Measurements from ENCODE around the gene SAPCD1. TPM values are rescaled to one million over a fixed set of nuclear protein-coding genes. Genes with fewer than 3 reads are reported as not detected.
A peak's percentile ranks its signal among the peaks of the same experiment; 100 is the strongest.

The SAPCD1 gene
- total RNA-seq, 1 experiment from 2014 or later = 13.7 TPM

GRCh38 chr6:31729979-31730630, 32.4 kb upstream of the SAPCD1 start (continued):
- TF ChIP-seq CREB1 (CRISPR knock-in tag; IDR thresholded peaks at IDR 0.05) = no peak

- peaks cover 21% of the 10 kb centered on the region for H3K4me1 Mint-ChIP-seq
- TF ChIP-seq, protein P1, sequence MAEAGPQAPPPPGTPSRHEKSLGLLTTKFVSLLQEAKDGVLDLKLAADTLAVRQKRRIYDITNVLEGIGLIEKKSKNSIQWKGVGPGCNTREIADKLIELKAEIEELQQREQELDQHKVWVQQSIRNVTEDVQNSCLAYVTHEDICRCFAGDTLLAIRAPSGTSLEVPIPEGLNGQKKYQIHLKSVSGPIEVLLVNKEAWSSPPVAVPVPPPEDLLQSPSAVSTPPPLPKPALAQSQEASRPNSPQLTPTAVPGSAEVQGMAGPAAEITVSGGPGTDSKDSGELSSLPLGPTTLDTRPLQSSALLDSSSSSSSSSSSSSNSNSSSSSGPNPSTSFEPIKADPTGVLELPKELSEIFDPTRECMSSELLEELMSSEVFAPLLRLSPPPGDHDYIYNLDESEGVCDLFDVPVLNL (CRISPR knock-in tag; IDR thresholded peaks at IDR 0.05; ENCODE audit: borderline replicate concordance, low read depth) = no peak
- TF ChIP-seq E2F5 (CRISPR knock-in tag; IDR thresholded peaks at IDR 0.05) (no peak), NFYB (CRISPR knock-in tag; conservative IDR thresholded peaks at IDR 0.05; ENCODE audit: low read depth) (no peak), IRF1 (CRISPR knock-in tag; IDR thresholded peaks at IDR 0.05) (no peak), FOXP1 (CRISPR knock-in tag; IDR thresholded peaks at IDR 0.05; ENCODE audit: borderline replicate concordance) (no peak), PRDM15 (CRISPR knock-in tag; IDR thresholded peaks at IDR 0.05) (no peak), ELF4 (CRISPR knock-in tag; IDR thresholded peaks at IDR 0.05; ENCODE audit: low read depth) (no peak), TEAD1 (CRISPR knock-in tag; IDR thresholded peaks at IDR 0.05) (no peak), MAX (CRISPR knock-in tag; IDR thresholded peaks at IDR 0.05) (no peak)
- TF ChIP-seq, protein P2, sequence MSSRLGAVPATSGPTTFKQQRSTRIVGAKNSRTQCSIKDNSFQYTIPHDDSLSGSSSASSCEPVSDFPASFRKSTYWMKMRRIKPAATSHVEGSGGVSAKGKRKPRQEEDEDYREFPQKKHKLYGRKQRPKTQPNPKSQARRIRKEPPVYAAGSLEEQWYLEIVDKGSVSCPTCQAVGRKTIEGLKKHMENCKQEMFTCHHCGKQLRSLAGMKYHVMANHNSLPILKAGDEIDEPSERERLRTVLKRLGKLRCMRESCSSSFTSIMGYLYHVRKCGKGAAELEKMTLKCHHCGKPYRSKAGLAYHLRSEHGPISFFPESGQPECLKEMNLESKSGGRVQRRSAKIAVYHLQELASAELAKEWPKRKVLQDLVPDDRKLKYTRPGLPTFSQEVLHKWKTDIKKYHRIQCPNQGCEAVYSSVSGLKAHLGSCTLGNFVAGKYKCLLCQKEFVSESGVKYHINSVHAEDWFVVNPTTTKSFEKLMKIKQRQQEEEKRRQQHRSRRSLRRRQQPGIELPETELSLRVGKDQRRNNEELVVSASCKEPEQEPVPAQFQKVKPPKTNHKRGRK (CRISPR knock-in tag; IDR thresholded peaks at IDR 0.05; ENCODE audit: borderline replicate concordance) = no peak
- H3K27ac Mint-ChIP-seq = peak overlapping the region; percentile 98
- peak overlapping the region; percentile 93 for H3K4me3 Mint-ChIP-seq
- no peak for ATAC-seq
- H3K27me3 Mint-ChIP-seq (ENCODE audit: low read depth) = no peaks in the 10 kb centered on the region
- ChIA-PET POLR2A (interaction anchor here (1.0 to 3.6 kb wide), 8 partner anchors 9 to 189 kb away, joined by 4 to 32 read pairs (median 6); partner anchors contain the start of genes DDX39B, HSPA1B, LSM2 and MSH5), CTCF (interaction anchor here (0.6 to 4.0 kb wide), 21 partner anchors 8 to 317 kb away, joined by 3 to 66 read pairs (median 6); partner anchors contain the start of genes ABHD16A, BAG6, C6orf47 and GPANK1)
- H3K9me3 Mint-ChIP-seq = no peaks in the 10 kb centered on the region
- peaks cover 37% of the 10 kb centered on the region for H3K36me3 Mint-ChIP-seq
- no peak for DNase-seq (ENCODE audit: low spot score)
Measured at GRCh38 chr6:31730631-31731086, 31.8 kb upstream of the SAPCD1 start.

DNA sequence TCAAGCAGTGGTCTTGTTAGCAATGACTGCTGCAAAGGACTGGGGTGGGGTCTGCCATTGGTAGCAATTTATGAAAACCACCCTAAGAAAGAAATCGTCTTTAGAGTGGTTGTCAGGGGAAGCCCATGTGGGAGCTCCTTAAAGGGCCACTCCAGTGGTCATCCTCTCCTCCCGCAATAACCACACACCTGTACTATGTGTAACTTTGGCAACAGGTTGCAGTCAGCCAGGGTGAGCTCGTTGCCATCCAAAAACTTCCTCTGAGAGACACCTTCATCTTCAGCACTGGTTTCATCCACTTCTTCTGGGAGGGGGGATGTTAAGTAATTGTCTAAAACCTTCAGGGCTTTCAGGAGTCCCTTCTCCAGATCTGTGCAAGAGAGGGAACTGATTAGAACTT, 30.4 kb upstream of the SAPCD1 start:
- Mint-ChIP-seq H3K36me3 (peaks cover 29% of the 10 kb centered on the region), H3K27ac (peak overlapping the region; percentile 23; the same call in 1 of the 2 replicates), H3K9me3 (no peaks in the 10 kb centered on the region), H3K4me1 (peaks cover 27% of the 10 kb centered on the region), H3K27me3 (ENCODE audit: low read depth) (no peaks in the 10 kb centered on the region), H3K4me3 (no peak overlapping the region)
- no peak for TF ChIP-seq SMAD4 (CRISPR knock-in tag; IDR thresholded peaks at IDR 0.05)
- TF ChIP-seq MAX (CRISPR knock-in tag; IDR thresholded peaks at IDR 0.05) = no peak
- no peak for DNase-seq (ENCODE audit: low spot score)
- ChIA-PET POLR2A (interaction anchor here (1.0 kb wide), 1 partner anchor 34 kb away, joined by 3 read pairs; no protein-coding TSS in a partner anchor), CTCF (no interaction called here)
- ATAC-seq = no peak
